WTC11 (cell line): ENCODE data around the gene RPS6KL1.

Source experiments
- CBFB ChIP-seq: sonication (generic); formaldehyde crosslinking; IDR thresholded peaks from 2 replicates; pipeline ENCODE4 v1.8.1; 2022; ENCODE audit warnings: mild to moderate bottlenecking, low read depth, missing genetic modification reagents
- CTCF ChIP-seq: fragments of 200-600 bp; IDR thresholded peaks from 2 replicates; pipeline ENCODE4 v1.8.0; 2022; ENCODE audit warnings: antibody characterized with exemption
- IRF2 ChIP-seq: sonication (generic); formaldehyde crosslinking; IDR thresholded peaks from 2 replicates; pipeline ENCODE4 v1.8.0; 2022; ENCODE audit warnings: low read depth, missing genetic modification reagents, borderline replicate concordance
- JUN ChIP-seq: sonication (generic); formaldehyde crosslinking; IDR thresholded peaks from 2 replicates; pipeline ENCODE4 v1.8.0; 2023; ENCODE audit warnings: mild to moderate bottlenecking, missing genetic modification reagents
- MAX ChIP-seq: sonication (generic); formaldehyde crosslinking; IDR thresholded peaks from 2 replicates; pipeline ENCODE4 v1.8.0; 2022; ENCODE audit warnings: mild to moderate bottlenecking, missing genetic modification reagents
- ZBTB21 ChIP-seq: sonication (generic); formaldehyde crosslinking; IDR thresholded peaks from 2 replicates; pipeline ENCODE4 v1.8.1; 2023; ENCODE audit warnings: mild to moderate bottlenecking, missing genetic modification reagents, borderline replicate concordance
- ZNF423 ChIP-seq: fragments of 250-450 bp; sonication (Bioruptor Pico); IDR thresholded peaks from 2 replicates; pipeline ENCODE4 v2.1.2; 2022; ENCODE audit warnings: mild to moderate bottlenecking, moderate library complexity

- TF ChIP-seq ZNF423 (CRISPR knock-in tag) (no peak), CTCF (no peak), CBFB (CRISPR knock-in tag) (no peak), MAX (CRISPR knock-in tag) (no peak), JUN (CRISPR knock-in tag) (no peak), IRF2 (CRISPR knock-in tag) (no peak), ZBTB21 (CRISPR knock-in tag) (no peak)
Observed at GRCh38 chr14:74864198-74864597, 58.9 kb downstream of the RPS6KL1 start.
